ENCODE results near the gene FHAD1.

The FHAD1 gene

GRCh38 chr1:15245593-15246360 lies 1.2 kb upstream of the FHAD1 start:
- no peak for DNase-seq (ENCODE audit: low read depth)
- TF ChIP-seq CTCF (IDR thresholded peaks at IDR 0.05; ENCODE audit: low read depth, low read length, missing control alignments): no peak
- H3K4me3 ChIP-seq (ENCODE audit: low read depth, low read length): no peak overlapping the region

- no peak for TF ChIP-seq CTCF (IDR thresholded peaks at IDR 0.05; ENCODE audit: low read depth, low read length, missing control alignments)
- no peak for DNase-seq (ENCODE audit: low read depth)
- no peak overlapping the region for H3K4me3 ChIP-seq (ENCODE audit: low read depth, low read length)
Measured at GRCh38 chr1:15248216-15248615, 1.2 kb downstream of the FHAD1 start.

GRCh38 chr1:15249081-15249480 lies 2.1 kb downstream of the FHAD1 start:
- H3K4me3 ChIP-seq (ENCODE audit: low read depth, low read length): no peak overlapping the region
- DNase-seq (ENCODE audit: low read depth): no peak
- TF ChIP-seq CTCF (IDR thresholded peaks at IDR 0.05; ENCODE audit: low read depth, low read length, missing control alignments): no peak

- no peak overlapping the region for H3K4me3 ChIP-seq (ENCODE audit: low read depth, low read length)
- no peak for DNase-seq (ENCODE audit: low read depth)
- TF ChIP-seq CTCF (IDR thresholded peaks at IDR 0.05; ENCODE audit: low read depth, low read length, missing control alignments): no peak
Measured at GRCh38 chr1:15251857-15252835, 5.1 kb downstream of the FHAD1 start.

- no peak overlapping the region for H3K4me3 ChIP-seq (ENCODE audit: low read depth, low read length)
- TF ChIP-seq CTCF (IDR thresholded peaks at IDR 0.05; ENCODE audit: low read depth, low read length, missing control alignments): no peak
Measured at GRCh38 chr1:15254559-15254958, 7.5 kb downstream of the FHAD1 start.

GRCh38 chr1:15255582-15256149 lies 8.6 kb downstream of the FHAD1 start:
- TF ChIP-seq CTCF (IDR thresholded peaks at IDR 0.05; ENCODE audit: low read depth, low read length, missing control alignments): no peak
- no peak overlapping the region for H3K4me3 ChIP-seq (ENCODE audit: low read depth, low read length)
- DNase-seq (ENCODE audit: low read depth): no peak

More at GRCh38 chr1:15254559-15254958, 7.5 kb downstream of the FHAD1 start:
- no peak for DNase-seq (ENCODE audit: low read depth)

Measured in GM12864 (cell line).